ENCODE data around the gene MALRD1. TPM values are rescaled to one million over a fixed set of nuclear protein-coding genes. Genes with fewer than 3 reads are reported as not detected.
A peak's percentile ranks its signal among the peaks of the same experiment; 100 is the strongest.

Gene MALRD1
- total RNA-seq, 1 donor from 2014 or later: 0.45 TPM

GRCh38 chr10:19606968-19607367 is 558.4 kb downstream of the MALRD1 start:
- TF ChIP-seq CTCF (IDR thresholded peaks at IDR 0.05; ENCODE audit: insufficient read depth, low read depth, low read length) (no peak), EZH2 (IDR thresholded peaks at IDR 0.05; ENCODE audit: insufficient read depth, low read length) (no peak)
- no peaks in the 10 kb centered on the region for H3K9me3 Mint-ChIP-seq (ENCODE audit: unreplicated experiment)
- H3K4me1 Mint-ChIP-seq (ENCODE audit: low read depth, unreplicated experiment): no peaks in the 10 kb centered on the region
- no peaks in the 10 kb centered on the region for H3K36me3 Mint-ChIP-seq (ENCODE audit: low read depth, unreplicated experiment)
- H3K9me3 ChIP-seq (ENCODE audit: insufficient read depth, low read depth, low read length): no peaks in the 10 kb centered on the region
- H3K27me3 Mint-ChIP-seq (ENCODE audit: low read depth, unreplicated experiment): no peaks in the 10 kb centered on the region
- no peak overlapping the region for H3K4me3 ChIP-seq (ENCODE audit: insufficient read depth, low read depth, low read length)
- no peaks in the 10 kb centered on the region for H3K4me1 ChIP-seq (ENCODE audit: insufficient read depth, low read length)
- no peak overlapping the region for H3K9ac ChIP-seq (ENCODE audit: low read length)
- H3K27ac Mint-ChIP-seq (ENCODE audit: unreplicated experiment): no peak overlapping the region
- no peak overlapping the region for H3K4me3 Mint-ChIP-seq (ENCODE audit: unreplicated experiment)
- no peak for FAIRE-seq
- H3K27ac ChIP-seq (ENCODE audit: low read depth, low read length): no peak overlapping the region
- H2AFZ ChIP-seq (ENCODE audit: low read depth, low read length): peak overlapping the region; percentile 5
- no peak overlapping the region for H3K4me2 ChIP-seq (ENCODE audit: low read length)
- no peaks in the 10 kb centered on the region for H3K27me3 ChIP-seq (ENCODE audit: insufficient read depth, low read length)
- no peaks in the 10 kb centered on the region for H4K20me1 ChIP-seq (ENCODE audit: insufficient read depth, low read length)
- peak; percentile 18 for DNase-seq (ENCODE audit: low read depth)
- H3K36me3 ChIP-seq (ENCODE audit: insufficient read depth, low read length): no peaks in the 10 kb centered on the region
- no peaks in the 10 kb centered on the region for H3K79me2 ChIP-seq (ENCODE audit: insufficient read depth, low read length)

- Histone ChIP-seq H3K4me3 (ENCODE audit: insufficient read depth, low read depth, low read length) (no peak overlapping the region), H3K27me3 (ENCODE audit: insufficient read depth, low read length) (no peaks in the 10 kb centered on the region), H3K9ac (ENCODE audit: low read length) (no peak overlapping the region), H3K27ac (ENCODE audit: low read depth, low read length) (no peak overlapping the region), H4K20me1 (ENCODE audit: insufficient read depth, low read length) (no peaks in the 10 kb centered on the region), H2AFZ (ENCODE audit: low read depth, low read length) (no peak overlapping the region), H3K4me2 (ENCODE audit: low read length) (no peak overlapping the region), H3K9me3 (ENCODE audit: insufficient read depth, low read depth, low read length) (no peaks in the 10 kb centered on the region), H3K36me3 (ENCODE audit: insufficient read depth, low read length) (no peaks in the 10 kb centered on the region), H3K79me2 (ENCODE audit: insufficient read depth, low read length) (no peaks in the 10 kb centered on the region), H3K4me1 (ENCODE audit: insufficient read depth, low read length) (no peaks in the 10 kb centered on the region)
- Mint-ChIP-seq H3K36me3 (ENCODE audit: low read depth, unreplicated experiment) (no peaks in the 10 kb centered on the region), H3K9me3 (ENCODE audit: unreplicated experiment) (no peaks in the 10 kb centered on the region), H3K27me3 (ENCODE audit: low read depth, unreplicated experiment) (no peaks in the 10 kb centered on the region), H3K27ac (ENCODE audit: unreplicated experiment) (no peak overlapping the region), H3K4me1 (ENCODE audit: low read depth, unreplicated experiment) (no peaks in the 10 kb centered on the region), H3K4me3 (ENCODE audit: unreplicated experiment) (no peak overlapping the region)
- TF ChIP-seq CTCF (IDR thresholded peaks at IDR 0.05; ENCODE audit: insufficient read depth, low read depth, low read length) (no peak), EZH2 (IDR thresholded peaks at IDR 0.05; ENCODE audit: insufficient read depth, low read length) (no peak)
- FAIRE-seq (no peak), DNase-seq (ENCODE audit: low read depth) (no peak)
Observed at GRCh38 chr10:19611775-19612174, 563.2 kb downstream of the MALRD1 start.

GRCh38 chr10:19616966-19617365 is 568.4 kb downstream of the MALRD1 start:
- Mint-ChIP-seq H3K9me3 (ENCODE audit: unreplicated experiment) (no peaks in the 10 kb centered on the region), H3K4me3 (ENCODE audit: unreplicated experiment) (no peak overlapping the region), H3K36me3 (ENCODE audit: low read depth, unreplicated experiment) (no peaks in the 10 kb centered on the region), H3K27me3 (ENCODE audit: low read depth, unreplicated experiment) (no peaks in the 10 kb centered on the region), H3K27ac (ENCODE audit: unreplicated experiment) (no peak overlapping the region), H3K4me1 (ENCODE audit: low read depth, unreplicated experiment) (no peaks in the 10 kb centered on the region)
- H3K9me3 ChIP-seq (ENCODE audit: insufficient read depth, low read depth, low read length): no peaks in the 10 kb centered on the region
- DNase-seq (ENCODE audit: low read depth): no peak
- no peaks in the 10 kb centered on the region for H3K79me2 ChIP-seq (ENCODE audit: insufficient read depth, low read length)
- H3K4me1 ChIP-seq (ENCODE audit: insufficient read depth, low read length): no peaks in the 10 kb centered on the region
- no peaks in the 10 kb centered on the region for H3K36me3 ChIP-seq (ENCODE audit: insufficient read depth, low read length)
- H3K4me2 ChIP-seq (ENCODE audit: low read length): no peak overlapping the region
- no peak for TF ChIP-seq CTCF (IDR thresholded peaks at IDR 0.05; ENCODE audit: insufficient read depth, low read depth, low read length)
- no peak for TF ChIP-seq EZH2 (IDR thresholded peaks at IDR 0.05; ENCODE audit: insufficient read depth, low read length)
- no peaks in the 10 kb centered on the region for H3K27me3 ChIP-seq (ENCODE audit: insufficient read depth, low read length)
- no peaks in the 10 kb centered on the region for H4K20me1 ChIP-seq (ENCODE audit: insufficient read depth, low read length)
- H3K4me3 ChIP-seq (ENCODE audit: insufficient read depth, low read depth, low read length): no peak overlapping the region
- H3K9ac ChIP-seq (ENCODE audit: low read length): no peak overlapping the region
- FAIRE-seq: no peak
- H3K27ac ChIP-seq (ENCODE audit: low read depth, low read length): no peak overlapping the region
- no peak overlapping the region for H2AFZ ChIP-seq (ENCODE audit: low read depth, low read length)
